MCF 10A (cell line): ENCODE results near the gene PEAK1. TPM values are rescaled to one million over a fixed set of nuclear protein-coding genes. Genes with fewer than 3 reads are reported as not detected.

Source experiments
- BruUV-seq: library from RNA; stranded (reverse); fragments of 400-500 nt; replicated peaks from 2 replicates; lab custom pipeline; 2021; lab: Mats Ljungman, UMichigan
- CTCF ChIA-PET: fragments of 300-600 bp; sonication (Branson Sonifier 250); formaldehyde crosslinking; extraction: SDS; loops from one replicate; lab custom pipeline; 2021; ENCODE audit warnings: antibody characterized with exemption, inconsistent platforms; lab: Yijun Ruan, JAX
- POLR2A ChIA-PET: fragments of 300-600, 350-650 bp; sonication (Branson Sonifier 250); formaldehyde crosslinking; extraction: SDS; loops from one replicate; lab custom pipeline; 2020; ENCODE audit warnings: antibody characterized with exemption, inconsistent platforms; lab: Yijun Ruan, JAX
- DNase-seq: peaks from one replicate; pipeline ENCODE4 v3.0.0-alpha.2; 2018; ENCODE audit not compliant: unreplicated experiment
- H3K27ac Mint-ChIP-seq: one replicate; pipeline ENCODE4 v1.8.0; 2022; ENCODE audit warnings: mild to moderate bottlenecking, low read depth, mixed read lengths; ENCODE audit not compliant: unreplicated experiment
- H3K27me3 Mint-ChIP-seq: one replicate; pipeline ENCODE4 v1.8.0; 2022; ENCODE audit warnings: mixed read lengths; ENCODE audit not compliant: insufficient read depth, unreplicated experiment
- H3K36me3 Mint-ChIP-seq: one replicate; pipeline ENCODE4 v1.8.0; 2022; ENCODE audit warnings: mild to moderate bottlenecking, moderate library complexity, mixed read lengths; ENCODE audit not compliant: insufficient read depth, unreplicated experiment
- H3K4me1 Mint-ChIP-seq: one replicate; pipeline ENCODE4 v1.8.0; 2022; ENCODE audit warnings: mixed read lengths; ENCODE audit not compliant: insufficient read depth, unreplicated experiment
- H3K4me3 Mint-ChIP-seq: one replicate; pipeline ENCODE4 v1.8.0; 2022; ENCODE audit warnings: mild to moderate bottlenecking, moderate library complexity, mixed read lengths; ENCODE audit not compliant: unreplicated experiment
- H3K9me3 Mint-ChIP-seq: one replicate; pipeline ENCODE4 v1.8.0; 2022; ENCODE audit warnings: mixed read lengths; ENCODE audit not compliant: unreplicated experiment
- CTCF ChIP-seq: fragments of 200-600 bp; IDR thresholded peaks from one replicate; pipeline ENCODE4 v1.8.0; 2022; ENCODE audit warnings: antibody characterized with exemption, mild to moderate bottlenecking; ENCODE audit not compliant: unreplicated experiment
- intact Hi-C: fragments of 100-400 bp; cut with micrococcal nuclease; formaldehyde crosslinking; loops from 2 replicates; pipeline ENCODE4 v1.14.1; 2022
- total RNA-seq: library from RNA; stranded (reverse); gene quantifications from 2 replicates; pipeline ENCODE4 v1.2.3, GENCODE V29; 2022

PEAK1 gene
- total RNA-seq, 1 experiment from 2014 or later = 20.0 TPM

GRCh38 chr15:77402740-77403379 lies 17.0 kb downstream of the PEAK1 start:
- Mint-ChIP-seq H3K4me3 (no peak overlapping the region), H3K27me3 (no peaks in the 10 kb centered on the region), H3K36me3 (no peaks in the 10 kb centered on the region), H3K9me3 (peaks cover 26% of the 10 kb centered on the region), H3K4me1 (peaks cover 6% of the 10 kb centered on the region), H3K27ac (no peak overlapping the region)
- DNase-seq = peak; percentile 33
- no TSS peak for BruUV-seq
- ChIA-PET CTCF (no interaction called here), POLR2A (no interaction called here)
- TF ChIP-seq CTCF = no peak
- intact Hi-C loops = no loop called here

DNA sequence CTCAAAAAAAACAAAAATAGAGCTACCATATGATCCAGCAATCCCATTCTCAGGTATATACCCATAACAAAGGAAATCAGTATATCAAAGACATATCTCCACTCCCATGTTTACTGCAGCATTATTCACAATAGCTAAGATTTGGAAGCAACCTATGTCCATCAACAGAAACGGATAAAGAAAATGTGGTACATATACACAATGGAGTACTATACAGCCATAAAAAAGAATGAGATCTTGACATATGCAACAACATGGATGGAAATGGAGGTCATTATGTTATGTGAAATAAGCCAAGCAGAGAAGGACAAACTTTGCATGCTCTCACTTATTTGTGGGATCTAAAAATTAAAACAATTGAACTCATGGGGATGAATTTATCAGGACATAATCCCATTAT lies 19.6 kb downstream of the PEAK1 start:
- H3K4me3 Mint-ChIP-seq = no peak overlapping the region
- POLR2A ChIA-PET = interaction anchor here (0.7 to 1.2 kb wide), 3 partner anchors 10 to 12 kb away, joined by 3 read pairs; no protein-coding TSS in a partner anchor
- H3K4me1 Mint-ChIP-seq = peaks cover 6% of the 10 kb centered on the region
- H3K9me3 Mint-ChIP-seq = peaks cover 37% of the 10 kb centered on the region
- BruUV-seq = no TSS peak
- H3K36me3 Mint-ChIP-seq = no peaks in the 10 kb centered on the region
- no peak for DNase-seq
- intact Hi-C loops = no loop called here
- no peaks in the 10 kb centered on the region for H3K27me3 Mint-ChIP-seq
- no peak overlapping the region for H3K27ac Mint-ChIP-seq
- no peak for TF ChIP-seq CTCF
- CTCF ChIA-PET = interaction anchor here (0.6 to 0.7 kb wide), 2 partner anchors 19 to 245 kb away, joined by 3 to 4 read pairs; no protein-coding TSS in a partner anchor

DNA sequence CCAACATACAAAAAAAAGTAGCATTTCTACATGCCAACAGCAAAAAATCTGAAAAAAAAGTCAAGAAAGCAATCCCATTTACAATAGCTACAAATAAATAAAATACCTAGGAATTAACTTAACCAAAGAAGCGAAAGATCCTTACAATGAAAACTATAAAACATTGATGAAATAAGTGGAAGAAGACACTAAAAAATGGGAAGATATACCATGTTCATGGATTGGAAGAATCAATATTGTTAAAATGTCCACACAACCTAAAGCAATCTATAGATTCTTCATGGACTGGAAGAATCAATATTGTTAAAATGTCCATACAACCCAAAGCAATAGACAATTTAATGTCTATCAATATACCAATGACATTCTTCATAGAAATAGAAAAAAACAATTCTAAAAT lies 21.0 kb downstream of the PEAK1 start:
- intact Hi-C loops = no loop called here
- Mint-ChIP-seq H3K27ac (no peak overlapping the region), H3K27me3 (no peaks in the 10 kb centered on the region), H3K9me3 (peaks cover 37% of the 10 kb centered on the region), H3K36me3 (no peaks in the 10 kb centered on the region), H3K4me3 (no peak overlapping the region), H3K4me1 (peaks cover 6% of the 10 kb centered on the region)
- BruUV-seq = no TSS peak
- ChIA-PET POLR2A (interaction anchor here (0.7 kb wide), 1 partner anchor 11 kb away, joined by 4 read pairs; no protein-coding TSS in a partner anchor), CTCF (no interaction called here)
- no peak for DNase-seq
- no peak for TF ChIP-seq CTCF

GRCh38 chr15:77396692-77397091 lies 23.2 kb downstream of the PEAK1 start:
- CTCF ChIA-PET = no interaction called here
- no peaks in the 10 kb centered on the region for H3K27me3 Mint-ChIP-seq
- intact Hi-C loops = no loop called here
- H3K36me3 Mint-ChIP-seq = no peaks in the 10 kb centered on the region
- no peak for DNase-seq
- POLR2A ChIA-PET = no interaction called here
- no peak for TF ChIP-seq CTCF
- no peak overlapping the region for H3K27ac Mint-ChIP-seq
- no peaks in the 10 kb centered on the region for H3K4me1 Mint-ChIP-seq
- no TSS peak for BruUV-seq
- H3K4me3 Mint-ChIP-seq = no peak overlapping the region
- H3K9me3 Mint-ChIP-seq = peaks cover 37% of the 10 kb centered on the region
